C4-2B (cell line): Measurements from ENCODE around the gene AGRP.

Experiments
- CTCF ChIP-seq: fragments of 450-650 bp; conservative IDR thresholded peaks from 2 replicates; pipeline ENCODE4 v1.5.1; 2017; ENCODE audit warnings: mild to moderate bottlenecking
- ZFX ChIP-seq: fragments of 450-650 bp; IDR thresholded peaks from 2 replicates; pipeline ENCODE4 v1.6.1; 2017

DNA sequence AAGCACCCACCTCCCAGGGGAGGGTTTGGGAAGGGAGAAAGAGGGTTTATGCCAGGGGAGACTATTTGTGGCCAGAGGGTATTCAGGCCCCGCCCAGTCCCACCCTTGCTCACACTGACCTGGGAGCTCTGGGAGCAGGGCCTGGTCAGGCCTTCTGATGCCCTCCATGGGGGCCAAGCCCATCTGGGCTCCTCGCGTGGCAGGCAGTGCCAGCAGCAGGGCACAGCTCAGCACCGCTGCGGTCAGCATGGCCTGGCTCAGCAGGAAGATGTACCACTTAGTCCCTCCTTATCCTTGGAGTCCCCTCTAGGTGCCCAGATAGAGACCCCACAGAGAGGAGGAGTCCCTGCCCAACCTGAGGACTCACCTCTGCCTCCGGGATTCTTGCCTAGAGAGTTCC is at the start of gene AGRP:
- no peak for TF ChIP-seq CTCF
- TF ChIP-seq ZFX, result no peak
